ENCODE results near the gene SERPINB1. TPM values are rescaled to one million over a fixed set of nuclear protein-coding genes. Genes with fewer than 3 reads are reported as not detected.

Gene SERPINB1
- polyA plus RNA-seq, 1 of the 3 experiments (the other 2 are of a cell fraction): 9.4 TPM

DNA sequence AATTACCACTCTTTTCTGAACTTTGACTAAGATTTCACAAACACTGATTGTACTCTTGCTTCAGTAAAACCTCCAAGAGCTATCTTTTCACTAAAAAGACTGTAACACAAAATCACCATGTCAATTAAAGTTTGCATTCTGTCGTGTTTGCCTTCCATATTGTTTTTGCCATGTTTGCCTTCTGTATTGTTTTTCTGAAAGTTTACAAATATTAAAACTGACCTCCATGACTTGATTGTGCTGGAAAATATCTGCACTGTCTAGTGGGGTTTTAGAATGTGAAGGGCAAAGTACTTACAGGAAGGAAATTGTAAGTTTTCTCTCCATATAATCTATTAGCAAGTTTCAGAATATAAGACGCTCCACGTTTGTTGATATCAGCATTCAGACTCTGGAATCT, 3.4 kb downstream of the SERPINB1 start:
- Histone ChIP-seq H3K9me2 (no peaks in the 10 kb centered on the region), H3K4me3 (ENCODE audit: low read depth in 2 of 2, low read length in 1 of 2) (no peak overlapping the region), H3K4me1 (ENCODE audit: control insufficient read depth in 1 of 2, insufficient read depth in 2 of 2, low read depth in 1 of 2, low read length in 1 of 2) (peaks cover 23 to 26% of the 10 kb centered on the region in 2 experiments; a peak in 3 of 4 replicates), H3K9ac (no peak overlapping the region), H2AFZ (ENCODE audit: low read depth) (no peak overlapping the region), H3K27me3 (ENCODE audit: insufficient read depth) (no peaks in the 10 kb centered on the region), H3F3A (replicated peaks; ENCODE audit: insufficient read depth) (peaks cover 14% of the 10 kb centered on the region), H3K27ac (ENCODE audit: low read depth in 2 of 2, low read length in 1 of 2) (peak overlapping the region in 1 of 2 experiments; percentile 67; a peak in 2 of 4 replicates), H3K9me3 (no peaks in the 10 kb centered on the region), H3K36me3 (replicated peaks in 1 of 2; ENCODE audit: control insufficient read depth in 1 of 2, insufficient read depth in 2 of 2, low read length in 1 of 2) (peaks cover 12 to 21% of the 10 kb centered on the region in 2 experiments), H3K79me2 (ENCODE audit: insufficient read depth) (no peaks in the 10 kb centered on the region), H4K20me1 (ENCODE audit: insufficient read depth) (no peaks in the 10 kb centered on the region), H3K4me2 (no peak overlapping the region)
- no peak for TF ChIP-seq POLR2AphosphoS5 (IDR thresholded peaks at IDR 0.05; ENCODE audit: low read depth, low read length)
- TF ChIP-seq, protein P1, sequence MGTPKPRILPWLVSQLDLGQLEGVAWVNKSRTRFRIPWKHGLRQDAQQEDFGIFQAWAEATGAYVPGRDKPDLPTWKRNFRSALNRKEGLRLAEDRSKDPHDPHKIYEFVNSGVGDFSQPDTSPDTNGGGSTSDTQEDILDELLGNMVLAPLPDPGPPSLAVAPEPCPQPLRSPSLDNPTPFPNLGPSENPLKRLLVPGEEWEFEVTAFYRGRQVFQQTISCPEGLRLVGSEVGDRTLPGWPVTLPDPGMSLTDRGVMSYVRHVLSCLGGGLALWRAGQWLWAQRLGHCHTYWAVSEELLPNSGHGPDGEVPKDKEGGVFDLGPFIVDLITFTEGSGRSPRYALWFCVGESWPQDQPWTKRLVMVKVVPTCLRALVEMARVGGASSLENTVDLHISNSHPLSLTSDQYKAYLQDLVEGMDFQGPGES (IDR thresholded peaks at IDR 0.05; ENCODE audit: low read depth, low read length): no peak
- TF ChIP-seq, protein P2, sequence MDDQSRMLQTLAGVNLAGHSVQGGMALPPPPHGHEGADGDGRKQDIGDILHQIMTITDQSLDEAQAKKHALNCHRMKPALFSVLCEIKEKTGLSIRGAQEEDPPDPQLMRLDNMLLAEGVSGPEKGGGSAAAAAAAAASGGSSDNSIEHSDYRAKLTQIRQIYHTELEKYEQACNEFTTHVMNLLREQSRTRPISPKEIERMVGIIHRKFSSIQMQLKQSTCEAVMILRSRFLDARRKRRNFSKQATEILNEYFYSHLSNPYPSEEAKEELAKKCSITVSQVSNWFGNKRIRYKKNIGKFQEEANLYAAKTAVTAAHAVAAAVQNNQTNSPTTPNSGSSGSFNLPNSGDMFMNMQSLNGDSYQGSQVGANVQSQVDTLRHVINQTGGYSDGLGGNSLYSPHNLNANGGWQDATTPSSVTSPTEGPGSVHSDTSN (IDR thresholded peaks at IDR 0.05): no peak
- no peak for TF ChIP-seq TEAD4 (IDR thresholded peaks at IDR 0.05; ENCODE audit: borderline replicate concordance, insufficient read depth)
- no peak for TF ChIP-seq GABPA (IDR thresholded peaks at IDR 0.05; ENCODE audit: low read depth)
- TF ChIP-seq EP300 (IDR thresholded peaks at IDR 0.05; ENCODE audit: borderline replicate concordance in 1 of 2, low read depth in 1 of 2, low read length in 1 of 2): no peak
- TF ChIP-seq, protein P3, sequence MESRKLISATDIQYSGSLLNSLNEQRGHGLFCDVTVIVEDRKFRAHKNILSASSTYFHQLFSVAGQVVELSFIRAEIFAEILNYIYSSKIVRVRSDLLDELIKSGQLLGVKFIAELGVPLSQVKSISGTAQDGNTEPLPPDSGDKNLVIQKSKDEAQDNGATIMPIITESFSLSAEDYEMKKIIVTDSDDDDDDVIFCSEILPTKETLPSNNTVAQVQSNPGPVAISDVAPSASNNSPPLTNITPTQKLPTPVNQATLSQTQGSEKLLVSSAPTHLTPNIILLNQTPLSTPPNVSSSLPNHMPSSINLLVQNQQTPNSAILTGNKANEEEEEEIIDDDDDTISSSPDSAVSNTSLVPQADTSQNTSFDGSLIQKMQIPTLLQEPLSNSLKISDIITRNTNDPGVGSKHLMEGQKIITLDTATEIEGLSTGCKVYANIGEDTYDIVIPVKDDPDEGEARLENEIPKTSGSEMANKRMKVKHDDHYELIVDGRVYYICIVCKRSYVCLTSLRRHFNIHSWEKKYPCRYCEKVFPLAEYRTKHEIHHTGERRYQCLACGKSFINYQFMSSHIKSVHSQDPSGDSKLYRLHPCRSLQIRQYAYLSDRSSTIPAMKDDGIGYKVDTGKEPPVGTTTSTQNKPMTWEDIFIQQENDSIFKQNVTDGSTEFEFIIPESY (IDR thresholded peaks at IDR 0.05; ENCODE audit: borderline replicate concordance, low read depth): no peak
- TF ChIP-seq, protein P4, sequence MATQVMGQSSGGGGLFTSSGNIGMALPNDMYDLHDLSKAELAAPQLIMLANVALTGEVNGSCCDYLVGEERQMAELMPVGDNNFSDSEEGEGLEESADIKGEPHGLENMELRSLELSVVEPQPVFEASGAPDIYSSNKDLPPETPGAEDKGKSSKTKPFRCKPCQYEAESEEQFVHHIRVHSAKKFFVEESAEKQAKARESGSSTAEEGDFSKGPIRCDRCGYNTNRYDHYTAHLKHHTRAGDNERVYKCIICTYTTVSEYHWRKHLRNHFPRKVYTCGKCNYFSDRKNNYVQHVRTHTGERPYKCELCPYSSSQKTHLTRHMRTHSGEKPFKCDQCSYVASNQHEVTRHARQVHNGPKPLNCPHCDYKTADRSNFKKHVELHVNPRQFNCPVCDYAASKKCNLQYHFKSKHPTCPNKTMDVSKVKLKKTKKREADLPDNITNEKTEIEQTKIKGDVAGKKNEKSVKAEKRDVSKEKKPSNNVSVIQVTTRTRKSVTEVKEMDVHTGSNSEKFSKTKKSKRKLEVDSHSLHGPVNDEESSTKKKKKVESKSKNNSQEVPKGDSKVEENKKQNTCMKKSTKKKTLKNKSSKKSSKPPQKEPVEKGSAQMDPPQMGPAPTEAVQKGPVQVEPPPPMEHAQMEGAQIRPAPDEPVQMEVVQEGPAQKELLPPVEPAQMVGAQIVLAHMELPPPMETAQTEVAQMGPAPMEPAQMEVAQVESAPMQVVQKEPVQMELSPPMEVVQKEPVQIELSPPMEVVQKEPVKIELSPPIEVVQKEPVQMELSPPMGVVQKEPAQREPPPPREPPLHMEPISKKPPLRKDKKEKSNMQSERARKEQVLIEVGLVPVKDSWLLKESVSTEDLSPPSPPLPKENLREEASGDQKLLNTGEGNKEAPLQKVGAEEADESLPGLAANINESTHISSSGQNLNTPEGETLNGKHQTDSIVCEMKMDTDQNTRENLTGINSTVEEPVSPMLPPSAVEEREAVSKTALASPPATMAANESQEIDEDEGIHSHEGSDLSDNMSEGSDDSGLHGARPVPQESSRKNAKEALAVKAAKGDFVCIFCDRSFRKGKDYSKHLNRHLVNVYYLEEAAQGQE (IDR thresholded peaks at IDR 0.05; ENCODE audit: low read depth, low read length): no peak
- TF ChIP-seq, protein P5, sequence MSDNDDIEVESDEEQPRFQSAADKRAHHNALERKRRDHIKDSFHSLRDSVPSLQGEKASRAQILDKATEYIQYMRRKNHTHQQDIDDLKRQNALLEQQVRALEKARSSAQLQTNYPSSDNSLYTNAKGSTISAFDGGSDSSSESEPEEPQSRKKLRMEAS (IDR thresholded peaks at IDR 0.05; ENCODE audit: low read depth): no peak
- no peak for TF ChIP-seq ELF1 (IDR thresholded peaks at IDR 0.05)
- TF ChIP-seq YY1 (IDR thresholded peaks at IDR 0.05; ENCODE audit: low read depth): no peak
- TF ChIP-seq TAF1 (IDR thresholded peaks at IDR 0.05; ENCODE audit: borderline replicate concordance, low read depth, low read length): no peak
- CTCF ChIA-PET: interaction anchor here (2.0 kb wide), 1 partner anchor 94 kb away, joined by 6 read pairs; no protein-coding TSS in a partner anchor
- DNase-seq: no peak
- POLR2A ChIA-PET: no interaction called here
- 95% methylated on average over 3 of the region's 3 CpGs for WGBS (ENCODE audit: low lambda C conversion rate)
